Left lung (tissue), 10 donors: Measurements from ENCODE around the gene SCO1. TPM values are rescaled to one million over a fixed set of nuclear protein-coding genes. Genes with fewer than 3 reads are reported as not detected.

ENCODE experiments used
- ATAC-seq: fragments of 200-7000 bp; cut with Tn5 transposase; one replicate; pipeline ENCODE4 v1.9.1; 2020; ENCODE audit warnings: moderate library complexity
- DNase-seq, 4 donors: peaks; one replicate each; pipeline ENCODE4 v3.0.0-alpha.2; 2013 to 2020
- H3K27ac ChIP-seq, 2 donors: fragments of 200-600 bp; sonication (generic) in 1 of 2; one replicate each; pipeline versions ENCODE4 v1.5.0 to v1.8.0; 2020 to 2021
- H3K27me3 ChIP-seq, 2 donors: fragments of 200-600 bp; sonication (generic) in 1 of 2; one replicate each; pipeline versions ENCODE4 v1.5.0 to v1.8.0; 2020 to 2021
- H3K36me3 ChIP-seq, 2 donors: fragments of 200-600 bp; sonication (generic) in 1 of 2; one replicate each; pipeline versions ENCODE4 v1.5.0 to v1.8.0; 2020 to 2021
- H3K4me1 ChIP-seq, 2 donors: fragments of 200-600 bp; one replicate each; pipeline ENCODE4 v1.8.0; 2021
- H3K4me3 ChIP-seq, 2 donors: fragments of 200-600 bp; sonication (generic) in 1 of 2; one replicate each; pipeline versions ENCODE4 v1.5.0 to v1.8.0; 2020 to 2021; ENCODE audit warnings: mild to moderate bottlenecking in 1 of 2
- H3K9me3 ChIP-seq, 2 donors: fragments of 200-600 bp; sonication (generic) in 1 of 2; one replicate each; pipeline versions ENCODE4 v1.5.0 to v1.8.0; 2020 to 2021
- intact Hi-C, 2 donors: fragments of 100-400 bp; cut with DNase I; formaldehyde crosslinking; loops; one replicate each; pipeline versions ENCODE4 v1.11.2 to v1.14.2; 2022
- polyA plus RNA-seq, 6 donors: library from polyadenylated mRNA; unstranded; fragments of 120-200 nt; gene quantifications; one replicate each; pipeline ENCODE4 v1.2.1, GENCODE V29; 2013; ENCODE audit not compliant: insufficient read length in 6 of 6
- total RNA-seq, 2 donors: library from RNA; stranded (reverse); fragmentation: NEBNext Ultra II Directional; extraction: Animal tissue kit (Norgen Biotek cat#: 25700); gene quantifications; one replicate each; pipeline ENCODE4 v1.2.1, GENCODE V29; 2021
- TF ChIP-seq, protein P1 (sequence below), 2 donors: fragments of 200-600 bp; sonication (generic) in 1 of 2; IDR thresholded peaks; one replicate each; pipeline versions ENCODE4 v1.5.0 to v1.8.0; 2021; ENCODE audit warnings: antibody characterized with exemption in 2 of 2
- donor health status: DM: no; HTN: yes; CAD: no.
- donor health status: DM: no; HTN: no; CAD: no.

SCO1 gene
- total and polyA plus RNA-seq, 8 donors, result 24.5 to 29.6 (median 26.7) TPM

GRCh38 chr17:10638151-10638550, 59.2 kb downstream of the SCO1 start:
- H3K27ac ChIP-seq, result no peak overlapping the region
- H3K4me3 ChIP-seq, result no peak overlapping the region
- DNase-seq, result no peak
- intact Hi-C loops, result no loop called here
- TF ChIP-seq, protein P1, sequence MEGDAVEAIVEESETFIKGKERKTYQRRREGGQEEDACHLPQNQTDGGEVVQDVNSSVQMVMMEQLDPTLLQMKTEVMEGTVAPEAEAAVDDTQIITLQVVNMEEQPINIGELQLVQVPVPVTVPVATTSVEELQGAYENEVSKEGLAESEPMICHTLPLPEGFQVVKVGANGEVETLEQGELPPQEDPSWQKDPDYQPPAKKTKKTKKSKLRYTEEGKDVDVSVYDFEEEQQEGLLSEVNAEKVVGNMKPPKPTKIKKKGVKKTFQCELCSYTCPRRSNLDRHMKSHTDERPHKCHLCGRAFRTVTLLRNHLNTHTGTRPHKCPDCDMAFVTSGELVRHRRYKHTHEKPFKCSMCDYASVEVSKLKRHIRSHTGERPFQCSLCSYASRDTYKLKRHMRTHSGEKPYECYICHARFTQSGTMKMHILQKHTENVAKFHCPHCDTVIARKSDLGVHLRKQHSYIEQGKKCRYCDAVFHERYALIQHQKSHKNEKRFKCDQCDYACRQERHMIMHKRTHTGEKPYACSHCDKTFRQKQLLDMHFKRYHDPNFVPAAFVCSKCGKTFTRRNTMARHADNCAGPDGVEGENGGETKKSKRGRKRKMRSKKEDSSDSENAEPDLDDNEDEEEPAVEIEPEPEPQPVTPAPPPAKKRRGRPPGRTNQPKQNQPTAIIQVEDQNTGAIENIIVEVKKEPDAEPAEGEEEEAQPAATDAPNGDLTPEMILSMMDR (IDR thresholded peaks at IDR 0.05), result no peak
- peaks cover 0 to 51% of the 10 kb centered on the region in 2 donors for H3K36me3 ChIP-seq
- no peaks in the 10 kb centered on the region for H3K4me1 ChIP-seq
- no peaks in the 10 kb centered on the region for H3K9me3 ChIP-seq
- H3K27me3 ChIP-seq, result no peaks in the 10 kb centered on the region
- ATAC-seq, result no peak

- no peaks in the 10 kb centered on the region for H3K9me3 ChIP-seq
- H3K36me3 ChIP-seq, result peaks cover 0 to 38% of the 10 kb centered on the region in 2 donors
- H3K4me3 ChIP-seq, result no peak overlapping the region
- ATAC-seq (no peak), DNase-seq (no peak)
- H3K4me1 ChIP-seq, result no peaks in the 10 kb centered on the region
- no peaks in the 10 kb centered on the region for H3K27me3 ChIP-seq
- H3K27ac ChIP-seq, result no peak overlapping the region
- TF ChIP-seq, protein P1 (IDR thresholded peaks at IDR 0.05), result no peak
- intact Hi-C loops, result no loop called here
These were observed 62.0 kb downstream of the SCO1 start for GRCh38 chr17:10635290-10635689.

DNA sequence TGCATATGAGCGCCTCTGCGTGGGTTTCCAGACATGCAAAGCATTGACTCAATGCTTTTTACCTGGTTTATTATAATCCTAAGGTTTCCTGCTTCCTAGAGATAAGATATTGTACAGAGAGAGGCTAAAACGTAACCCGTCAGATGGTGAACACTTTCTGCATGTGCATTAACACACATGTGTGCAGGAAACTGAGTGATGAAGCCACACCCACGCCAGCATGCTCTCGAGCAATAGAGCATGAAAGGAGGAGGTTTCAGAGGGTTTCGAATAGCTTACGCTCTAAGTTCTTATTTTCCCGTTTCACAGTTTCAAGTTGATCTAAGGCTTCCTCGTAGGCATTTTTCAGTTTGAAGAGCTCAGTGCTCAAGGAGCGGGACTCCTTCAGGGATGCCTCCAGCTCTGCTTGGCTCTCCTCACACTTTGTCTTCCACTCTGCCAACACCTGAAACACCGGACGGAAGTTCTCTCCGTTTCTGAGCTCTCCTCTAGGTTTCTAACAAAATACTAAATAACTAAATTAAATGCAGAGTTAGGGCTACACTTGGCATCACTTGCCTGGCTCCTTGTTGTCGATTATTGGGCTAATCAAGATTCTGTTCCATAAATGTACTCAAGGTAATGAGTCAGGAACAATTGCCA, 63.5 kb downstream of the SCO1 start:
- no peak for DNase-seq
- H3K4me1 ChIP-seq, result no peaks in the 10 kb centered on the region
- no peak for ATAC-seq
- no peaks in the 10 kb centered on the region for H3K27me3 ChIP-seq
- peaks cover 0 to 35% of the 10 kb centered on the region in 2 donors for H3K36me3 ChIP-seq
- TF ChIP-seq, protein P1 (IDR thresholded peaks at IDR 0.05), result no peak
- no peaks in the 10 kb centered on the region for H3K9me3 ChIP-seq
- intact Hi-C loops, result no loop called here
- H3K27ac ChIP-seq, result no peak overlapping the region
- no peak overlapping the region for H3K4me3 ChIP-seq

- no peak for ATAC-seq
- H3K4me3 ChIP-seq, result no peak overlapping the region
- H3K9me3 ChIP-seq, result no peaks in the 10 kb centered on the region
- H3K27ac ChIP-seq, result no peak overlapping the region
- intact Hi-C loops, result no loop called here
- no peaks in the 10 kb centered on the region for H3K27me3 ChIP-seq
- H3K4me1 ChIP-seq, result no peaks in the 10 kb centered on the region
- H3K36me3 ChIP-seq, result peaks cover 0 to 29% of the 10 kb centered on the region in 2 donors
- DNase-seq, result no peak
- TF ChIP-seq, protein P1 (IDR thresholded peaks at IDR 0.05), result no peak
These were observed 65.6 kb downstream of the SCO1 start for GRCh38 chr17:10631701-10632100.

DNA sequence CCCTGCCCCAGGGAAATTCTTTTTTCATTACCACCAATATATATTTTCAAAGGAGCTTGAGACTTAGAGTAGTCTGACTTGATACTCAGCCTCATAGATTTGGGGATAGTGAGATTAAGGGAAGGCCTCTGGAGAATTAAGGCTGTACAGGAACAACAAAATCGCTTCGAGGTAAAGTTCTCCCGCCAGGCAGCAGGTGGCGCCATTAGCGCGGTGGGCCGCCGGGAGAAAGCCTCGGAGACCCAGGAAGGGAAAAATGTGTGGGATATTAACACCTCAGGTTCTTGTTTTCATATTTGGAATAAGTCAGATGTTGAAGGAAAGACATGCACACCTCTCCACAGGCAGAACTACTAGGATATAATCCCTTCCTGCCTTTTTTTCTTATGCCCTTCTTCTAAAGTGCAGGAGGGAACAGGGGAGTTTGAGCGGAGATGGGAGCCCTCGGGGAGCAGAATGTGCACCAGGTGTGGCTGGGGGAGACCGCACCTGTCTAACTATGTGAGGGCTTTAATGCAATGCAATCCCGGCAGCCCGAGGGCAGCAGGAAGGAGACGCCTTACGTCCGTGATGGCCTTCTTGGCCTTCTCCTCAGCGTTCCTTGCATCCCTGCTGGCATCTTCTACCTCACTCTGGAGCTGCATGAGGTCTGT, 66.2 kb downstream of the SCO1 start:
- Histone ChIP-seq H3K36me3 (peaks cover 0 to 29% of the 10 kb centered on the region in 2 donors), H3K4me1 (no peaks in the 10 kb centered on the region), H3K27ac (no peak overlapping the region), H3K9me3 (no peaks in the 10 kb centered on the region), H3K4me3 (no peak overlapping the region), H3K27me3 (no peaks in the 10 kb centered on the region)
- ATAC-seq (peak; percentile 54), DNase-seq (peak in 2 of 4 donors; percentile 14 to 83)
- TF ChIP-seq, protein P1 (IDR thresholded peaks at IDR 0.05), result peak; percentile 69 to 77
- intact Hi-C loops, result no loop called here
